Bronchial epithelial cell (primary cell): ENCODE results near the gene ABRAXAS1. TPM values are rescaled to one million over a fixed set of nuclear protein-coding genes. Genes with fewer than 3 reads are reported as not detected.
A peak's percentile ranks its signal among the peaks of the same experiment; 100 is the strongest.

ENCODE experiments used
- DNase-seq: peaks from one replicate; pipeline ENCODE4 v3.0.0-alpha.2; 2010; ENCODE audit warnings: low read depth
- FAIRE-seq: peaks from 2 replicates; lab custom pipeline; 2011; peaks lifted over from hg19 to GRCh38; lab: Jason Lieb, UNC
- H3K27me3 ChIP-seq: 2 replicates; pipeline ENCODE4 v1.5.1; 2011; ENCODE audit warnings: low read length; ENCODE audit not compliant: control insufficient read depth, insufficient read depth
- H3K36me3 ChIP-seq: 2 replicates; pipeline ENCODE4 v1.5.1; 2011; ENCODE audit warnings: low read length; ENCODE audit not compliant: control insufficient read depth, insufficient read depth
- H3K4me3 ChIP-seq: 2 replicates; pipeline ENCODE4 v1.5.1; 2011; ENCODE audit warnings: mild to moderate bottlenecking, low read depth, low read length, control low read depth
- CTCF ChIP-seq: IDR thresholded peaks from 2 replicates; pipeline ENCODE4 v1.5.1; 2011; ENCODE audit warnings: mild to moderate bottlenecking, moderate library complexity, low read length, control low read depth, inconsistent platforms; ENCODE audit not compliant: insufficient read depth, severe bottlenecking
- total RNA-seq: library from RNA; depleted of rRNA; stranded (reverse); fragments of >200 nt; gene quantifications from 2 replicates; pipeline ENCODE4 v1.2.1, GENCODE V29; 2014

ABRAXAS1 gene
- total RNA-seq, 1 donor from 2014 or later = 6.6 TPM

- Histone ChIP-seq H3K36me3 (no peaks in the 10 kb centered on the region), H3K27me3 (no peaks in the 10 kb centered on the region), H3K4me3 (no peak overlapping the region)
- DNase-seq (peak; percentile 36), FAIRE-seq (no peak)
- TF ChIP-seq CTCF = peak; percentile 61
Measured at GRCh38 chr4:83490876-83491450, 6.1 kb upstream of the ABRAXAS1 start.

GRCh38 chr4:83489711-83490326, 4.9 kb upstream of the ABRAXAS1 start:
- Histone ChIP-seq H3K27me3 (no peaks in the 10 kb centered on the region), H3K36me3 (no peaks in the 10 kb centered on the region), H3K4me3 (no peak overlapping the region)
- TF ChIP-seq CTCF = no peak
- FAIRE-seq (no peak), DNase-seq (no peak)

- H3K4me3 ChIP-seq = no peak overlapping the region
- no peaks in the 10 kb centered on the region for H3K27me3 ChIP-seq
- DNase-seq = no peak
- TF ChIP-seq CTCF = no peak
- no peaks in the 10 kb centered on the region for H3K36me3 ChIP-seq
- no peak for FAIRE-seq
Measured at GRCh38 chr4:83486457-83487129, 1.7 kb upstream of the ABRAXAS1 start.

GRCh38 chr4:83473966-83474365, 10.9 kb downstream of the ABRAXAS1 start:
- H3K4me3 ChIP-seq = no peak overlapping the region
- DNase-seq (no peak), FAIRE-seq (no peak)
- no peak for TF ChIP-seq CTCF
- no peaks in the 10 kb centered on the region for H3K27me3 ChIP-seq
- peaks cover 1% of the 10 kb centered on the region for H3K36me3 ChIP-seq

- FAIRE-seq (no peak), DNase-seq (no peak)
- no peaks in the 10 kb centered on the region for H3K27me3 ChIP-seq
- TF ChIP-seq CTCF = no peak
- H3K36me3 ChIP-seq = peaks cover 1% of the 10 kb centered on the region
- no peak overlapping the region for H3K4me3 ChIP-seq
Measured at GRCh38 chr4:83473423-83473822, 11.5 kb downstream of the ABRAXAS1 start.
